Measurements from ENCODE around the gene SLC44A5.

The SLC44A5 gene

GRCh38 chr1:75630998-75631397 lies 20.1 kb upstream of the SLC44A5 start:
- no peak for TF ChIP-seq CTCF (IDR thresholded peaks at IDR 0.05; ENCODE audit: low read depth, low read length)
- no peak for DNase-seq (ENCODE audit: low read depth in 2 of 2)
- no peak overlapping the region for H3K4me3 ChIP-seq (replicated peaks in 1 of 2; ENCODE audit: low read depth in 2 of 2, low read length in 2 of 2)

- DNase-seq (ENCODE audit: low read depth in 2 of 2), result no peak
- no peak for TF ChIP-seq CTCF (IDR thresholded peaks at IDR 0.05; ENCODE audit: low read depth, low read length)
- H3K4me3 ChIP-seq (replicated peaks in 1 of 2; ENCODE audit: low read depth in 2 of 2, low read length in 2 of 2), result no peak overlapping the region
These were observed 19.2 kb upstream of the SLC44A5 start for GRCh38 chr1:75630004-75630594.

GRCh38 chr1:75625795-75626194 lies 14.9 kb upstream of the SLC44A5 start:
- no peak for DNase-seq (ENCODE audit: low read depth in 2 of 2)
- no peak overlapping the region for H3K4me3 ChIP-seq (replicated peaks in 1 of 2; ENCODE audit: low read depth in 2 of 2, low read length in 2 of 2)
- TF ChIP-seq CTCF (IDR thresholded peaks at IDR 0.05; ENCODE audit: low read depth, low read length), result no peak

- no peak overlapping the region for H3K4me3 ChIP-seq (replicated peaks in 1 of 2; ENCODE audit: low read depth in 2 of 2, low read length in 2 of 2)
- no peak for TF ChIP-seq CTCF (IDR thresholded peaks at IDR 0.05; ENCODE audit: low read depth, low read length)
- no peak for DNase-seq (ENCODE audit: low read depth in 2 of 2)
These were observed 7.5 kb upstream of the SLC44A5 start for GRCh38 chr1:75618382-75618781.

GRCh38 chr1:75616436-75617433 lies 5.8 kb upstream of the SLC44A5 start:
- DNase-seq (ENCODE audit: low read depth in 2 of 2), result peak; percentile 29 to 36
- TF ChIP-seq CTCF (IDR thresholded peaks at IDR 0.05; ENCODE audit: low read depth, low read length), result no peak
- peak overlapping the region; percentile 15 to 48 for H3K4me3 ChIP-seq (replicated peaks in 1 of 2; ENCODE audit: low read depth in 2 of 2, low read length in 2 of 2)

- DNase-seq (ENCODE audit: low read depth in 2 of 2), result peak; percentile 23 to 51
- H3K4me3 ChIP-seq (replicated peaks in 1 of 2; ENCODE audit: low read depth in 2 of 2, low read length in 2 of 2), result peak overlapping the region; percentile 48 to 53
- TF ChIP-seq CTCF (IDR thresholded peaks at IDR 0.05; ENCODE audit: low read depth, low read length), result no peak
These were observed 4.9 kb upstream of the SLC44A5 start for GRCh38 chr1:75615613-75616435.
